SJSA1 (cell line): ENCODE measurements around the gene CETN1. TPM values are rescaled to one million over a fixed set of nuclear protein-coding genes. Genes with fewer than 3 reads are reported as not detected.

Experiments used
- DNase-seq, 2 experiments: peaks; one replicate each; pipeline ENCODE4 v3.0.0-alpha.2; 2015 to 2020; ENCODE audit warnings: low spot score in 2 of 2, low read depth in 1 of 2
- H3K27ac ChIP-seq: fragments of 250-450 bp; sonication (Bioruptor Pico); 2 replicates; pipeline ENCODE4 v1.5.1; 2020; ENCODE audit warnings: mild to moderate bottlenecking, moderate library complexity
- H3K27me3 ChIP-seq: fragments of 250-450 bp; sonication (Bioruptor Pico); replicated peaks from 2 replicates; pipeline ENCODE4 v1.5.1; 2020; ENCODE audit warnings: mild to moderate bottlenecking, moderate library complexity
- H3K36me3 ChIP-seq: fragments of 250-450 bp; sonication (Bioruptor Pico); 2 replicates; pipeline ENCODE4 v1.5.1; 2020; ENCODE audit warnings: mild to moderate bottlenecking
- H3K4me1 ChIP-seq: fragments of 250-450 bp; sonication (Bioruptor Pico); replicated peaks from 2 replicates; pipeline ENCODE4 v1.6.1; 2021; ENCODE audit warnings: mild to moderate bottlenecking
- H3K4me3 ChIP-seq: fragments of 250-450 bp; sonication (Bioruptor Pico); 2 replicates; pipeline ENCODE4 v1.5.1; 2020; ENCODE audit warnings: mild to moderate bottlenecking
- H3K9me3 ChIP-seq: fragments of 250-450 bp; sonication (Bioruptor Pico); replicated peaks from 2 replicates; pipeline ENCODE4 v1.5.1; 2020; ENCODE audit warnings: mild to moderate bottlenecking
- total RNA-seq: library from RNA; depleted of rRNA; stranded (reverse); fragments of >200 nt; shearing (Covaris generic); gene quantifications from 2 replicates; pipeline ENCODE4 v1.2.3, GENCODE V29; 2014; rRNA removed

Gene CETN1
- total RNA-seq, 1 experiment from 2014 or later: not detected

GRCh38 chr18:621291-622043 is 41.3 kb downstream of the CETN1 start:
- DNase-seq: no peak
- no peak overlapping the region for H3K27ac ChIP-seq
- H3K9me3 ChIP-seq: no peaks in the 10 kb centered on the region
- H3K36me3 ChIP-seq: no peaks in the 10 kb centered on the region
- peaks cover 1% of the 10 kb centered on the region for H3K4me1 ChIP-seq
- H3K27me3 ChIP-seq: peaks cover 4% of the 10 kb centered on the region
- no peak overlapping the region for H3K4me3 ChIP-seq

DNA sequence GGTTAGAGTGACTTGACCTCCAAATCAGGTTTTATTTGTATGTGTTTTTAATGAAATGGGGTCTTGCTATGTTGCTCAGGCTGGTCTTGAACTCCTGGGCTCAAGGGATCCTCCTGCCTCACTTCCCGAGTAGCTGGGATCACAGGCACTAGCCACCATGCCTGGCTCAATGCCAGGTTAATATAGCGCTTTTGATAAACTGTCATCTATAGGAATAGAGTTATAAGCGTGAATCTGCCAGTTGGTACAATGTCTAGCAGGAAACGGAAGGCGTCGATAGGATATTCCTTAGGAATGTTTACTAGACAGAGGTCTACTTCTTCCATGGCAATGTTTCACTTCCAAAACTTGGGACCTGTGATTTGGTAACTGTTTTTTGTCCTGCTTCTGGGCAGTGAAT is 42.1 kb downstream of the CETN1 start:
- Histone ChIP-seq H3K36me3 (no peaks in the 10 kb centered on the region), H3K4me3 (no peak overlapping the region), H3K4me1 (0 out of 2 replicates have a peak, but pooled peaks cover 2% of the 10 kb centered on the region), H3K27me3 (peaks cover 4% of the 10 kb centered on the region), H3K27ac (no peak overlapping the region), H3K9me3 (no peaks in the 10 kb centered on the region)
- no peak for DNase-seq

- no peak overlapping the region for H3K4me3 ChIP-seq
- no peaks in the 10 kb centered on the region for H3K9me3 ChIP-seq
- 0 out of 2 replicates have a peak, but pooled peaks cover 2% of the 10 kb centered on the region for H3K4me1 ChIP-seq
- no peak overlapping the region for H3K27ac ChIP-seq
- H3K27me3 ChIP-seq: peaks cover 4% of the 10 kb centered on the region
- peak; percentile 41 to 80 for DNase-seq
- H3K36me3 ChIP-seq: no peaks in the 10 kb centered on the region
These were observed 43.8 kb downstream of the CETN1 start for GRCh38 chr18:623761-624620.

GRCh38 chr18:627231-627630 is 47.1 kb downstream of the CETN1 start:
- no peak overlapping the region for H3K4me3 ChIP-seq
- peaks cover 4% of the 10 kb centered on the region for H3K27me3 ChIP-seq
- no peaks in the 10 kb centered on the region for H3K9me3 ChIP-seq
- DNase-seq: no peak
- no peaks in the 10 kb centered on the region for H3K36me3 ChIP-seq
- no peak overlapping the region for H3K27ac ChIP-seq
- 0 out of 2 replicates have a peak, but pooled peaks cover 2% of the 10 kb centered on the region for H3K4me1 ChIP-seq

GRCh38 chr18:629269-630150 is 49.3 kb downstream of the CETN1 start:
- Histone ChIP-seq H3K4me3 (no peak overlapping the region), H3K4me1 (peaks cover 9% of the 10 kb centered on the region), H3K27ac (no peak overlapping the region), H3K36me3 (no peaks in the 10 kb centered on the region), H3K27me3 (peaks cover 4% of the 10 kb centered on the region), H3K9me3 (no peaks in the 10 kb centered on the region)
- DNase-seq: no peak

DNA sequence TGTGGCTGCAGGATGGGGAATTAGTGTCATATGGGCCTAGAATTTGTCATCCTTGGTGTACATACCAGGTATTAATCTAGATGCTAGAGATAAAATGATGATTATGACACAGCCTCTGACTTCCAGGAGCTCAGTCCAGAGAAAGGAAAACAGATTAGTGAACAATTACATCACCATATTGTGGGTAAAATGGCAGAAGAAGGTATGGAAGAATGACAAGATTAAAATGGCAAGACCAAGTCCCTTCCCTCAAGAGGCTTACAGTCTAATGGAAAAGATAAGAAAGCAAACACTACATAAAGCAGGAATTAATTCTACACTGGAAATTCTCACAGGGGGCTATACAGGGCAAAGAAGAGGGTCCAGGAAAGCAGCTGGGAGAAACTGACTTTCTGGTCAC is 51.4 kb downstream of the CETN1 start:
- no peaks in the 10 kb centered on the region for H3K36me3 ChIP-seq
- H3K4me1 ChIP-seq: peaks cover 12% of the 10 kb centered on the region
- H3K4me3 ChIP-seq: no peak overlapping the region
- H3K9me3 ChIP-seq: no peaks in the 10 kb centered on the region
- DNase-seq: no peak
- no peak overlapping the region for H3K27ac ChIP-seq
- no peaks in the 10 kb centered on the region for H3K27me3 ChIP-seq

Other genes starting within 250 kb of the CETN1 start
- 58.8 and 111 TPM in 2 replicates for gene COLEC12, start 79.7 kb upstream of the CETN1 start, total RNA-seq
- 3.0 and 3.6 TPM in 2 replicates for gene CLUL1, start 16.6 kb downstream of the CETN1 start, total RNA-seq
- 113 and 123 TPM in 2 replicates for gene TYMS, start 77.3 kb downstream of the CETN1 start, total RNA-seq
- gene ENOSF1, start 132.2 kb downstream of the CETN1 start, total RNA-seq: 29.8 and 54.1 TPM in 2 replicates
- gene YES1, start 231.9 kb downstream of the CETN1 start, total RNA-seq: 98.6 and 134 TPM in 2 replicates